H9 (cell line): Measurements from ENCODE around the gene TMEM50B. TPM values are rescaled to one million over a fixed set of nuclear protein-coding genes. Genes with fewer than 3 reads are reported as not detected.
"Not testable (repeated sequence)": the region's sequence is repeated elsewhere in the genome, so short reads cannot be mapped to it uniquely, and the experiment has no call there.

ENCODE experiments used
- DNase-seq: peaks from one replicate; pipeline ENCODE4 v3.0.0-alpha.2; 2017
- H2AFZ ChIP-seq: one replicate; pipeline ENCODE4 v1.6.1; 2013; ENCODE audit warnings: mild to moderate bottlenecking, low read length, control low read depth, moderate library complexity
- H2AK5ac ChIP-seq: 2 replicates; pipeline ENCODE4 v1.6.1; 2013; ENCODE audit warnings: low read length, control low read depth, mixed read lengths; ENCODE audit not compliant: insufficient read length
- H2BK120ac ChIP-seq: one replicate; pipeline ENCODE4 v1.6.1; 2013; ENCODE audit warnings: low read depth, mild to moderate bottlenecking, low read length, control low read depth, inconsistent platforms; ENCODE audit not compliant: poor library complexity, severe bottlenecking
- H2BK12ac ChIP-seq: 2 replicates; pipeline ENCODE4 v1.6.1; 2013; ENCODE audit warnings: low read length, control low read depth, mixed read lengths, low read depth; ENCODE audit not compliant: insufficient read length
- H2BK15ac ChIP-seq: 2 replicates; pipeline ENCODE4 v1.6.1; 2013; ENCODE audit warnings: low read depth, low read length, control low read depth
- H2BK20ac ChIP-seq: one replicate; pipeline ENCODE4 v1.6.1; 2013; ENCODE audit warnings: low read depth, mild to moderate bottlenecking, low read length, control low read depth, inconsistent platforms; ENCODE audit not compliant: poor library complexity, severe bottlenecking
- H2BK5ac ChIP-seq: 2 replicates; pipeline ENCODE4 v1.6.1; 2013; ENCODE audit warnings: low read length, control low read depth, mixed read lengths; ENCODE audit not compliant: insufficient read length
- H3K14ac ChIP-seq: 2 replicates; pipeline ENCODE4 v1.6.1; 2013; ENCODE audit warnings: low read length, control low read depth; ENCODE audit not compliant: insufficient read depth
- H3K18ac ChIP-seq: 2 replicates; pipeline ENCODE4 v1.6.1; 2013; ENCODE audit warnings: low read depth, mild to moderate bottlenecking, mixed read lengths, low read length, control low read depth; ENCODE audit not compliant: insufficient read length
- H3K23ac ChIP-seq: 2 replicates; pipeline ENCODE4 v1.6.1; 2013; ENCODE audit warnings: low read length, control low read depth, mixed read lengths, low read depth; ENCODE audit not compliant: insufficient read length
- H3K23me2 ChIP-seq: 2 replicates; pipeline ENCODE4 v1.6.1; 2013; ENCODE audit warnings: low read depth, mild to moderate bottlenecking, mixed read lengths, low read length, control low read depth; ENCODE audit not compliant: insufficient read length, poor library complexity, severe bottlenecking
- H3K27ac ChIP-seq: 2 replicates; pipeline ENCODE4 v1.5.1; 2013; ENCODE audit warnings: low read length, control low read depth, mixed read lengths, low read depth; ENCODE audit not compliant: insufficient read length
- H3K27me3 ChIP-seq: 2 replicates; pipeline ENCODE4 v1.6.1; 2013; ENCODE audit warnings: low read length, control low read depth, inconsistent platforms; ENCODE audit not compliant: insufficient read depth
- H3K4ac ChIP-seq: 2 replicates; pipeline ENCODE4 v1.6.1; 2013; ENCODE audit warnings: low read depth, mild to moderate bottlenecking, control low read depth, inconsistent platforms, low read length, moderate library complexity
- H3K4me1 ChIP-seq: 2 replicates; pipeline ENCODE4 v1.6.1; 2013; ENCODE audit warnings: low read length, control low read depth, inconsistent platforms; ENCODE audit not compliant: insufficient read depth
- H3K4me2 ChIP-seq: 2 replicates; pipeline ENCODE4 v1.6.1; 2013; ENCODE audit warnings: low read length, control low read depth, mixed read lengths; ENCODE audit not compliant: insufficient read length, insufficient read depth
- H3K56ac ChIP-seq: 2 replicates; pipeline ENCODE4 v1.6.1; 2013; ENCODE audit warnings: low read depth, mild to moderate bottlenecking, mixed read lengths, low read length, control low read depth; ENCODE audit not compliant: insufficient read length
- H3K79me1 ChIP-seq: 2 replicates; pipeline ENCODE4 v1.6.1; 2013; ENCODE audit warnings: low read depth, mild to moderate bottlenecking, moderate library complexity, low read length, control low read depth, inconsistent platforms; ENCODE audit not compliant: insufficient read depth, poor library complexity, severe bottlenecking
- H3K79me2 ChIP-seq: 2 replicates; pipeline ENCODE4 v1.6.1; 2013; ENCODE audit warnings: low read length, control low read depth, inconsistent platforms; ENCODE audit not compliant: insufficient read depth
- H3K9ac ChIP-seq: 2 replicates; pipeline ENCODE4 v1.6.1; 2013; ENCODE audit warnings: low read length, control low read depth, mixed read lengths; ENCODE audit not compliant: insufficient read length; ENCODE audit errors: extremely low read depth
- H3K9me3 ChIP-seq: one replicate; pipeline ENCODE4 v1.6.1; 2013; ENCODE audit warnings: low read depth, low read length, inconsistent platforms; ENCODE audit not compliant: control insufficient read depth
- H3T11ph ChIP-seq: one replicate; pipeline ENCODE4 v1.6.1; 2013; ENCODE audit warnings: mild to moderate bottlenecking, low read length, control low read depth, inconsistent platforms
- H4K20me1 ChIP-seq: one replicate; pipeline ENCODE4 v1.6.1; 2013; ENCODE audit not compliant: control insufficient read depth, insufficient read length, insufficient read depth
- H4K5ac ChIP-seq: 2 replicates; pipeline ENCODE4 v1.6.1; 2013; ENCODE audit warnings: low read depth, mild to moderate bottlenecking, mixed read lengths, low read length, control low read depth; ENCODE audit not compliant: insufficient read length
- H4K8ac ChIP-seq: replicated peaks from 2 replicates; pipeline ENCODE4 v1.6.1; 2013; ENCODE audit warnings: low read length, control low read depth, mixed read lengths, low read depth; ENCODE audit not compliant: insufficient read length
- H4K91ac ChIP-seq: 2 replicates; pipeline ENCODE4 v1.6.1; 2013; ENCODE audit warnings: low read depth, mild to moderate bottlenecking, moderate library complexity, mixed read lengths, low read length, control low read depth; ENCODE audit not compliant: insufficient read length
- H3K27ac Mint-ChIP-seq, 3 experiments: 2 replicates in 2 of 3; 3 replicates in 1 of 3; pipeline ENCODE4 v1.8.0; 2020 to 2021; ENCODE audit warnings: mixed read lengths in 3 of 3, mild to moderate bottlenecking in 1 of 3, moderate library complexity in 1 of 3
- H3K27me3 Mint-ChIP-seq: 2 replicates; pipeline ENCODE4 v1.8.0; 2021; ENCODE audit warnings: low read depth, mild to moderate bottlenecking, moderate library complexity, mixed read lengths
- H3K36me3 Mint-ChIP-seq, 3 experiments: 2 replicates in 2 of 3; 3 replicates in 1 of 3; pipeline ENCODE4 v1.8.0; 2020 to 2021; ENCODE audit warnings: low read depth in 3 of 3, mixed read lengths in 3 of 3; ENCODE audit not compliant: insufficient read depth in 1 of 3
- H3K4me1 Mint-ChIP-seq, 2 experiments: 2 replicates each; pipeline ENCODE4 v1.8.0; 2020; ENCODE audit warnings: mixed read lengths in 2 of 2
- H3K4me3 Mint-ChIP-seq, 2 experiments: 2 replicates in 1 of 2; 3 replicates in 1 of 2; pipeline ENCODE4 v1.8.0; 2020 to 2021; ENCODE audit warnings: mild to moderate bottlenecking in 2 of 2, mixed read lengths in 2 of 2, moderate library complexity in 1 of 2
- H3K9me3 Mint-ChIP-seq, 2 experiments: 2 replicates in 1 of 2; 3 replicates in 1 of 2; pipeline ENCODE4 v1.8.0; 2020; ENCODE audit warnings: mild to moderate bottlenecking in 2 of 2, mixed read lengths in 2 of 2, moderate library complexity in 1 of 2
- CTCF ChIP-seq: fragments of 200-600 bp; sonication (generic); conservative IDR thresholded peaks from 3 replicates; pipeline ENCODE4 v1.8.0; 2021; ENCODE audit warnings: antibody characterized with exemption, mild to moderate bottlenecking
- WGBS: extraction: QIAGEN DNeasy Blood & Tissue Kit; methylation state at CpG from one replicate; pipeline ENCODE4 v1.1.7; 2013; ENCODE audit warnings: missing lambda C conversion rate, low lambda C conversion rate, mixed read lengths; ENCODE audit not compliant: insufficient read length; ENCODE audit errors: extremely low coverage; 5-methylcytosine and 5-hydroxymethylcytosine counted together
- total RNA-seq: library from RNA; stranded (reverse); gene quantifications from 2 replicates; pipeline ENCODE4 v1.2.1, GENCODE V29; 2021

The TMEM50B gene
- total RNA-seq, 1 experiment from 2014 or later: 17.6 TPM

- Mint-ChIP-seq H3K27me3 (no peaks in the 10 kb centered on the region), H3K4me3 (no peak overlapping the region), H3K9me3 (no peaks in the 10 kb centered on the region), H3K27ac (no peak overlapping the region), H3K36me3 (peaks cover 0 to under 1% (median 0%) of the 10 kb centered on the region in 3 experiments; a peak in 1 of 7 replicates), H3K4me1 (no peaks in the 10 kb centered on the region)
- no peak overlapping the region for H2AFZ ChIP-seq
- TF ChIP-seq CTCF: no peak
- H4K5ac ChIP-seq: no peak overlapping the region
- no peak overlapping the region for H2BK12ac ChIP-seq
- H3K79me1 ChIP-seq: no peaks in the 10 kb centered on the region
- no peak overlapping the region for H3K23ac ChIP-seq
- H3K9ac ChIP-seq: no peak overlapping the region
- no peak overlapping the region for H2AK5ac ChIP-seq
- no peak overlapping the region for H4K8ac ChIP-seq
- no peak overlapping the region for H3K18ac ChIP-seq
- no peak overlapping the region for H3K4ac ChIP-seq
- no peak overlapping the region for H3K27ac ChIP-seq
- no CpG with 5 or more reads among the region's 2 CpGs for WGBS
- no peaks in the 10 kb centered on the region for H4K20me1 ChIP-seq
- no peak overlapping the region for H3K4me2 ChIP-seq
- no peaks in the 10 kb centered on the region; the same call in 1 of the 2 replicates for H3K4me1 ChIP-seq
- no peak overlapping the region for H2BK15ac ChIP-seq
- no peak overlapping the region for H2BK20ac ChIP-seq
- no peak overlapping the region for H2BK5ac ChIP-seq
- H3K23me2 ChIP-seq: no peaks in the 10 kb centered on the region
- no peaks in the 10 kb centered on the region for H3K27me3 ChIP-seq
- 0 out of 2 replicates have a peak, but pooled peaks cover 2% of the 10 kb centered on the region for H3K79me2 ChIP-seq
- no peak for DNase-seq
- H3K56ac ChIP-seq: no peak overlapping the region
- no peak overlapping the region for H2BK120ac ChIP-seq
- no peak overlapping the region for H3T11ph ChIP-seq
- H3K9me3 ChIP-seq: no peaks in the 10 kb centered on the region
- H4K91ac ChIP-seq: no peak overlapping the region
- H3K14ac ChIP-seq: no peak overlapping the region
Observed at GRCh38 chr21:33470701-33471100, 9.1 kb downstream of the TMEM50B start.

GRCh38 chr21:33469183-33469582, 10.6 kb downstream of the TMEM50B start:
- not testable (repeated sequence) for H3K18ac ChIP-seq, H3K4me1 Mint-ChIP-seq, DNase-seq, H2AK5ac ChIP-seq, H3K9ac ChIP-seq, H2AFZ ChIP-seq, H2BK15ac ChIP-seq, H3K36me3 Mint-ChIP-seq, H3K23ac ChIP-seq, H2BK5ac ChIP-seq, H3K56ac ChIP-seq, H3K23me2 ChIP-seq, H3K79me1 ChIP-seq, H3K9me3 ChIP-seq, H3K27ac Mint-ChIP-seq, H3K27me3 Mint-ChIP-seq, H4K91ac ChIP-seq, H3K14ac ChIP-seq, H3K4me1 ChIP-seq, H3K79me2 ChIP-seq, H3T11ph ChIP-seq, H3K4me3 Mint-ChIP-seq, H3K4ac ChIP-seq, H4K20me1 ChIP-seq, H2BK12ac ChIP-seq, H2BK120ac ChIP-seq, H4K8ac ChIP-seq, H4K5ac ChIP-seq, H3K9me3 Mint-ChIP-seq, H2BK20ac ChIP-seq, H3K27ac ChIP-seq, H3K4me2 ChIP-seq, H3K27me3 ChIP-seq
- no CpG with 5 or more reads among the region's 4 CpGs for WGBS
